K562 (cell line): Measurements from ENCODE around the gene DNAJB6. TPM values are rescaled to one million over a fixed set of nuclear protein-coding genes. Genes with fewer than 3 reads are reported as not detected.

Experiments
- ARID1B ChIP-seq: fragments of 450-650 bp; IDR thresholded peaks from 2 replicates; pipeline ENCODE4 v1.6.1; 2016; ENCODE audit warnings: antibody characterized with exemption, mild to moderate bottlenecking, inconsistent platforms
- CEBPG ChIP-seq, 3 experiments: fragments of 200-800 bp in 1 of 3; sonication (Bioruptor generic) in 1 of 3; sonication (generic) in 1 of 3; formaldehyde crosslinking in 1 of 3; IDR thresholded peaks in 2 of 3; conservative IDR thresholded peaks in 1 of 3; 2 replicates each; pipeline versions ENCODE4 v1.6.1 to v1.8.0; 2016 to 2022; ENCODE audit warnings: missing compliant biosample characterization in 2 of 3, missing genetic modification characterization in 2 of 3, mild to moderate bottlenecking in 1 of 3, missing genetic modification reagents in 1 of 3
- CXXC5 ChIP-seq: fragments of 250-450 bp; sonication (Bioruptor Pico); IDR thresholded peaks from 2 replicates; pipeline ENCODE4 v1.8.0; 2022; ENCODE audit warnings: inconsistent platforms, mild to moderate bottlenecking, moderate library complexity
- DPF2 ChIP-seq: fragments of 450-650 bp; IDR thresholded peaks from 2 replicates; pipeline ENCODE4 v1.6.1; 2016
- HNRNPK ChIP-seq: fragments of 200-400 bp; formaldehyde crosslinking; IDR thresholded peaks from one replicate; pipeline ENCODE4 v1.6.1; 2018; ENCODE audit warnings: mild to moderate bottlenecking, low read depth, low read length; ENCODE audit not compliant: poor library complexity, severe bottlenecking
- KLF6 ChIP-seq: fragments of 250-450 bp; sonication (Bioruptor Pico); IDR thresholded peaks from 2 replicates; pipeline ENCODE4 v1.4.0; 2020; ENCODE audit warnings: mild to moderate bottlenecking, moderate library complexity, borderline replicate concordance
- MAFG ChIP-seq: fragments of 450-650 bp; conservative IDR thresholded peaks from 2 replicates; pipeline ENCODE4 v1.6.1; 2016; ENCODE audit warnings: missing genetic modification characterization, missing compliant biosample characterization
- MCM3 ChIP-seq: fragments of 450-650 bp; IDR thresholded peaks from 2 replicates; pipeline ENCODE4 v1.6.1; 2016
- RBBP5 ChIP-seq: fragments of 200-600 bp; sonication (generic); IDR thresholded peaks from 2 replicates; pipeline ENCODE4 v1.6.1; 2012; ENCODE audit warnings: borderline replicate concordance, mild to moderate bottlenecking, low read length, control low read depth, inconsistent platforms; ENCODE audit not compliant: insufficient read depth, poor library complexity, severe bottlenecking
- SIN3B ChIP-seq: fragments of 450-650 bp; IDR thresholded peaks from 2 replicates; pipeline ENCODE4 v1.6.1; 2017; ENCODE audit warnings: low read depth, mild to moderate bottlenecking, moderate library complexity
- SPI1 ChIP-seq: IDR thresholded peaks from 2 replicates; pipeline ENCODE4 v1.6.1; 2011; ENCODE audit warnings: low read depth, low read length, control low read depth, borderline replicate concordance
- ZNF12 ChIP-seq: sonication (generic); formaldehyde crosslinking; IDR thresholded peaks from 2 replicates; pipeline ENCODE4 v1.4.0; 2020; ENCODE audit warnings: mild to moderate bottlenecking, missing genetic modification reagents
- ZNF232 ChIP-seq: sonication (generic); formaldehyde crosslinking; IDR thresholded peaks from 2 replicates; pipeline ENCODE4 v1.8.0; 2022; ENCODE audit warnings: mild to moderate bottlenecking, missing genetic modification reagents
- ZNF316 ChIP-seq: fragments of 450-650 bp; IDR thresholded peaks from 2 replicates; pipeline ENCODE4 v1.6.1; 2016
- ZNF76 ChIP-seq: fragments of 250-450 bp; sonication (Bioruptor Pico); IDR thresholded peaks from 2 replicates; pipeline ENCODE4 v1.4.0; 2020; ENCODE audit warnings: mild to moderate bottlenecking, moderate library complexity, borderline replicate concordance
- polyA plus RNA-seq, 8 experiments: library from polyadenylated mRNA; depleted of rRNA in 4 of 8; stranded (reverse) in 5 of 8; unstranded in 3 of 8; fragments of >200 nt; fragmentation: Nextera tagmentation in 2 of 8; fragmentation: Illumina TruSeq in 1 of 8; extraction: Ambion mirVana in 2 of 8; extraction: Trizol in 1 of 8; gene quantifications; 2 replicates each; pipeline versions ENCODE4 v1.2.1 to v1.2.3, GENCODE V29; 2011 to 2014; ENCODE audit warnings: inconsistent platforms in 1 of 8, missing spikeins in 1 of 8
- total RNA-seq, 7 experiments: library from RNA; depleted of rRNA in 6 of 7; stranded (reverse); fragments of >200 nt in 6 of 7; fragmentation: Illumina TruSeq in 2 of 7; extraction: Trizol in 2 of 7; gene quantifications; 2 replicates each; pipeline versions ENCODE4 v1.2.1 to v1.2.3, GENCODE V29; 2011 to 2021; ENCODE audit warnings: low replicate concordance in 1 of 7
- TF ChIP-seq, protein P1 (sequence below), 2 experiments: fragments of 450-650 bp in 1 of 2; sonication (generic) in 1 of 2; formaldehyde crosslinking in 1 of 2; IDR thresholded peaks in 1 of 2; conservative IDR thresholded peaks in 1 of 2; 2 replicates each; pipeline versions ENCODE4 v1.6.1 to v1.8.1; 2016 to 2023; ENCODE audit warnings: mild to moderate bottlenecking in 2 of 2, moderate library complexity in 2 of 2, inconsistent platforms in 1 of 2, missing genetic modification reagents in 1 of 2
- TF ChIP-seq, protein P2 (sequence below), 2 experiments: fragments of 250-450 bp in 1 of 2; fragments of 450-650 bp in 1 of 2; sonication (Bioruptor Pico) in 1 of 2; IDR thresholded peaks; 2 replicates each; pipeline versions ENCODE4 v1.6.1 to v1.8.0; 2016 to 2021; ENCODE audit warnings: mild to moderate bottlenecking in 2 of 2, moderate library complexity in 2 of 2, missing compliant biosample characterization in 1 of 2, missing genetic modification characterization in 1 of 2
- TF ChIP-seq, protein P3 (sequence below): sonication (generic); formaldehyde crosslinking; IDR thresholded peaks from 2 replicates; pipeline ENCODE4 v1.5.0; 2020; ENCODE audit warnings: missing genetic modification reagents
- TF ChIP-seq, protein P4 (sequence below), 2 experiments: fragments of 450-650 bp; IDR thresholded peaks; 2 replicates each; pipeline ENCODE4 v1.6.1; 2018; ENCODE audit warnings: mild to moderate bottlenecking in 2 of 2, low read depth in 1 of 2; ENCODE audit not compliant: partially characterized antibody in 2 of 2

The DNAJB6 gene
- total and polyA plus RNA-seq, 9 of the 15 experiments (the other 6 are each of a cell fraction or from before 2014, with no cell fraction given) = 84.5 to 158 (median 135) TPM

DNA sequence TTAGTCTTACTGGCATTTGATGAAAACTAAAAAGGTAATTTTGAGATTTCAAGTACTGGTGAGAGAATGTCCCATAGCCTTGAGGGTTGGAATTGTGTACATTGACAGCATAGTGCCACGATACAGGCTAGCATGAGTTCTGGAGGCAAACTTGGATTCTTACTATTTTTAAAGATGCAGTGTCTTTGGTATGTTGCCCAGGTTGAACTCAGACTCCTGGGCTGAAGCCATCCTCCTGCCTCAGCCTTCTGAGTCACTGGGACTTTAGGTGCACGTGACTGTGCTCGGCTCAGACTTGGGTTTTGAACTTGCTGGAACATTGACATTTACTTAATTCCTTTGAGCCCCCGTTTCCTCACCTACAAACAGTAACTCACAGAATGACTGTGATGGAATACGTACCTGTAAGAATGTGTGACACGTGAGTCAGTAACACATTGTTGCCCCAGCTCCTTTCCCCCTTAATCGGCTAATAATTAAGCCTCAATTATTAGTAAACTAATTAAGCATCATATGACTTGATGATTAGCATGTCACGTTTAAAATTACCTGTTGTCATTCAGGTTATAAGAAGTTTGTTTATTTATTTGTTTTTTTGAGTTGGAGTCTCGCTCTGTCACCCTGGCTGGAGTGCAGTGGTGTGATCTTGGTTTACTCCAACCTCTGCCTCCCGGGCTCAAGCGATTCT, 10.6 kb downstream of the DNAJB6 start (continued):
- TF ChIP-seq, protein P1, sequence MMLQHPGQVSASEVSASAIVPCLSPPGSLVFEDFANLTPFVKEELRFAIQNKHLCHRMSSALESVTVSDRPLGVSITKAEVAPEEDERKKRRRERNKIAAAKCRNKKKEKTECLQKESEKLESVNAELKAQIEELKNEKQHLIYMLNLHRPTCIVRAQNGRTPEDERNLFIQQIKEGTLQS (IDR thresholded peaks at IDR 0.05) = no peak
- TF ChIP-seq, protein P1 (CRISPR knock-in tag; conservative IDR thresholded peaks at IDR 0.05) = peak; percentile 72; the same call in 1 of the 2 replicates
- TF ChIP-seq ZNF12 (no peak), HNRNPK (no peak), SPI1 (no peak), CXXC5 (CRISPR knock-in tag) (no peak), MCM3 (no peak), ZNF232 (CRISPR knock-in tag) (peak; percentile 88), SIN3B (no peak), KLF6 (CRISPR knock-in tag) (no peak), CEBPG (CRISPR knock-in tag; IDR thresholded peaks at IDR 0.05) (no peak), CEBPG (tag; conservative IDR thresholded peaks at IDR 0.05 in 1 of 2, IDR thresholded peaks at IDR 0.05 in 1 of 2) (no peak), MAFG (tag) (no peak), DPF2 (no peak), RBBP5 (no peak), ZNF76 (no peak), ZNF316 (no peak), ARID1B (no peak)
- TF ChIP-seq, protein P2, sequence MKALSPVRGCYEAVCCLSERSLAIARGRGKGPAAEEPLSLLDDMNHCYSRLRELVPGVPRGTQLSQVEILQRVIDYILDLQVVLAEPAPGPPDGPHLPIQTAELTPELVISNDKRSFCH (CRISPR knock-in tag; IDR thresholded peaks at IDR 0.05) = no peak
- TF ChIP-seq, protein P2 (tag; IDR thresholded peaks at IDR 0.05) = no peak
- TF ChIP-seq, protein P3, sequence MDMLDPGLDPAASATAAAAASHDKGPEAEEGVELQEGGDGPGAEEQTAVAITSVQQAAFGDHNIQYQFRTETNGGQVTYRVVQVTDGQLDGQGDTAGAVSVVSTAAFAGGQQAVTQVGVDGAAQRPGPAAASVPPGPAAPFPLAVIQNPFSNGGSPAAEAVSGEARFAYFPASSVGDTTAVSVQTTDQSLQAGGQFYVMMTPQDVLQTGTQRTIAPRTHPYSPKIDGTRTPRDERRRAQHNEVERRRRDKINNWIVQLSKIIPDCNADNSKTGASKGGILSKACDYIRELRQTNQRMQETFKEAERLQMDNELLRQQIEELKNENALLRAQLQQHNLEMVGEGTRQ = peak; percentile 41; the same call in 1 of the 2 replicates
- TF ChIP-seq, protein P4, sequence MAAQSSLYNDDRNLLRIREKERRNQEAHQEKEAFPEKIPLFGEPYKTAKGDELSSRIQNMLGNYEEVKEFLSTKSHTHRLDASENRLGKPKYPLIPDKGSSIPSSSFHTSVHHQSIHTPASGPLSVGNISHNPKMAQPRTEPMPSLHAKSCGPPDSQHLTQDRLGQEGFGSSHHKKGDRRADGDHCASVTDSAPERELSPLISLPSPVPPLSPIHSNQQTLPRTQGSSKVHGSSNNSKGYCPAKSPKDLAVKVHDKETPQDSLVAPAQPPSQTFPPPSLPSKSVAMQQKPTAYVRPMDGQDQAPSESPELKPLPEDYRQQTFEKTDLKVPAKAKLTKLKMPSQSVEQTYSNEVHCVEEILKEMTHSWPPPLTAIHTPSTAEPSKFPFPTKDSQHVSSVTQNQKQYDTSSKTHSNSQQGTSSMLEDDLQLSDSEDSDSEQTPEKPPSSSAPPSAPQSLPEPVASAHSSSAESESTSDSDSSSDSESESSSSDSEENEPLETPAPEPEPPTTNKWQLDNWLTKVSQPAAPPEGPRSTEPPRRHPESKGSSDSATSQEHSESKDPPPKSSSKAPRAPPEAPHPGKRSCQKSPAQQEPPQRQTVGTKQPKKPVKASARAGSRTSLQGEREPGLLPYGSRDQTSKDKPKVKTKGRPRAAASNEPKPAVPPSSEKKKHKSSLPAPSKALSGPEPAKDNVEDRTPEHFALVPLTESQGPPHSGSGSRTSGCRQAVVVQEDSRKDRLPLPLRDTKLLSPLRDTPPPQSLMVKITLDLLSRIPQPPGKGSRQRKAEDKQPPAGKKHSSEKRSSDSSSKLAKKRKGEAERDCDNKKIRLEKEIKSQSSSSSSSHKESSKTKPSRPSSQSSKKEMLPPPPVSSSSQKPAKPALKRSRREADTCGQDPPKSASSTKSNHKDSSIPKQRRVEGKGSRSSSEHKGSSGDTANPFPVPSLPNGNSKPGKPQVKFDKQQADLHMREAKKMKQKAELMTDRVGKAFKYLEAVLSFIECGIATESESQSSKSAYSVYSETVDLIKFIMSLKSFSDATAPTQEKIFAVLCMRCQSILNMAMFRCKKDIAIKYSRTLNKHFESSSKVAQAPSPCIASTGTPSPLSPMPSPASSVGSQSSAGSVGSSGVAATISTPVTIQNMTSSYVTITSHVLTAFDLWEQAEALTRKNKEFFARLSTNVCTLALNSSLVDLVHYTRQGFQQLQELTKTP (IDR thresholded peaks at IDR 0.05; ENCODE audit: low read depth in 1 of 2, partially characterized antibody in 2 of 2) = no peak
